ENCODE measurements around the gene PNCK.
A peak's percentile ranks its signal among the peaks of the same experiment; 100 is the strongest.
"Not testable (repeated sequence)": the region's sequence is repeated elsewhere in the genome, so short reads cannot be mapped to it uniquely, and the experiment has no call there.

PNCK gene

GRCh38 chrX:153691032-153691827, 17.6 kb upstream of the PNCK start:
- H3K27ac ChIP-seq (ENCODE audit: low read depth, low read length, severe bottlenecking); H3K9me3 ChIP-seq (ENCODE audit: control insufficient read depth, low read length); H3K36me3 ChIP-seq (ENCODE audit: control insufficient read depth, insufficient read depth, low read length); H3K4me1 ChIP-seq (ENCODE audit: control insufficient read depth, insufficient read depth, low read length, poor library complexity, severe bottlenecking); H3K4me3 ChIP-seq (ENCODE audit: extremely low read depth, insufficient read depth, low read length, poor library complexity, severe bottlenecking): not testable (repeated sequence)
- 86 to 97% methylated on average over 1 to 7 of the region's 21 CpGs for WGBS, 2 experiments (ENCODE audit: insufficient coverage in 2 of 2)

GRCh38 chrX:153690466-153690865, 16.9 kb upstream of the PNCK start:
- 93 to 97% methylated on average over 3 of the region's 14 CpGs for WGBS, 2 experiments (ENCODE audit: insufficient coverage in 2 of 2)
- Histone ChIP-seq H3K9me3 (ENCODE audit: control insufficient read depth, low read length) (no peaks in the 10 kb centered on the region), H3K27ac (ENCODE audit: low read depth, low read length, severe bottlenecking) (no peak overlapping the region), H3K36me3 (ENCODE audit: control insufficient read depth, insufficient read depth, low read length) (no peaks in the 10 kb centered on the region), H3K4me3 (ENCODE audit: extremely low read depth, insufficient read depth, low read length, poor library complexity, severe bottlenecking) (no peak overlapping the region), H3K4me1 (ENCODE audit: control insufficient read depth, insufficient read depth, low read length, poor library complexity, severe bottlenecking) (peaks cover 7% of the 10 kb centered on the region)

- no peak overlapping the region for H3K27ac ChIP-seq (ENCODE audit: low read depth, low read length, severe bottlenecking)
- H3K9me3 ChIP-seq (ENCODE audit: control insufficient read depth, low read length), result no peaks in the 10 kb centered on the region
- H3K4me3 ChIP-seq (ENCODE audit: extremely low read depth, insufficient read depth, low read length, poor library complexity, severe bottlenecking), result peak overlapping the region; percentile 8
- peaks cover 11% of the 10 kb centered on the region for H3K4me1 ChIP-seq (ENCODE audit: control insufficient read depth, insufficient read depth, low read length, poor library complexity, severe bottlenecking)
- H3K36me3 ChIP-seq (ENCODE audit: control insufficient read depth, insufficient read depth, low read length), result no peaks in the 10 kb centered on the region
- 92 to 100% methylated on average over 4 to 5 of the region's 19 CpGs for WGBS, 2 experiments (ENCODE audit: insufficient coverage in 2 of 2)
Measured at GRCh38 chrX:153689654-153690465, 16.2 kb upstream of the PNCK start.

- Histone ChIP-seq H3K4me1 (ENCODE audit: control insufficient read depth, insufficient read depth, low read length, poor library complexity, severe bottlenecking) (peaks cover 13% of the 10 kb centered on the region), H3K27ac (ENCODE audit: low read depth, low read length, severe bottlenecking) (no peak overlapping the region), H3K36me3 (ENCODE audit: control insufficient read depth, insufficient read depth, low read length) (no peaks in the 10 kb centered on the region), H3K4me3 (ENCODE audit: extremely low read depth, insufficient read depth, low read length, poor library complexity, severe bottlenecking) (peak overlapping the region; percentile 31), H3K9me3 (ENCODE audit: control insufficient read depth, low read length) (no peaks in the 10 kb centered on the region)
- WGBS, 2 experiments (ENCODE audit: insufficient coverage in 2 of 2), result 3 to 6% methylated on average over 6 to 11 of the region's 53 CpGs
Measured at GRCh38 chrX:153688911-153689590, 15.4 kb upstream of the PNCK start.

- H3K36me3 ChIP-seq (ENCODE audit: control insufficient read depth, insufficient read depth, low read length), result no peaks in the 10 kb centered on the region
- H3K27ac ChIP-seq (ENCODE audit: low read depth, low read length, severe bottlenecking), result no peak overlapping the region
- H3K4me3 ChIP-seq (ENCODE audit: extremely low read depth, insufficient read depth, low read length, poor library complexity, severe bottlenecking), result peak overlapping the region; percentile 31
- no peaks in the 10 kb centered on the region for H3K9me3 ChIP-seq (ENCODE audit: control insufficient read depth, low read length)
- 0% methylated on average over 1 to 11 of the region's 57 CpGs for WGBS, 2 experiments (ENCODE audit: insufficient coverage in 2 of 2)
- peaks cover 13% of the 10 kb centered on the region for H3K4me1 ChIP-seq (ENCODE audit: control insufficient read depth, insufficient read depth, low read length, poor library complexity, severe bottlenecking)
Measured at GRCh38 chrX:153688506-153688905, 14.9 kb upstream of the PNCK start.

- Histone ChIP-seq H3K4me1 (ENCODE audit: control insufficient read depth, insufficient read depth, low read length, poor library complexity, severe bottlenecking) (peaks cover 13% of the 10 kb centered on the region), H3K9me3 (ENCODE audit: control insufficient read depth, low read length) (no peaks in the 10 kb centered on the region), H3K4me3 (ENCODE audit: extremely low read depth, insufficient read depth, low read length, poor library complexity, severe bottlenecking) (no peak overlapping the region), H3K36me3 (ENCODE audit: control insufficient read depth, insufficient read depth, low read length) (no peaks in the 10 kb centered on the region), H3K27ac (ENCODE audit: low read depth, low read length, severe bottlenecking) (no peak overlapping the region)
- WGBS, 2 experiments (ENCODE audit: insufficient coverage in 2 of 2), result 0% methylated on average over 3 to 9 of the region's 69 CpGs
Measured at GRCh38 chrX:153688071-153688470, 14.5 kb upstream of the PNCK start.

- Histone ChIP-seq H3K4me1 (ENCODE audit: control insufficient read depth, insufficient read depth, low read length, poor library complexity, severe bottlenecking) (peaks cover 13% of the 10 kb centered on the region), H3K4me3 (ENCODE audit: extremely low read depth, insufficient read depth, low read length, poor library complexity, severe bottlenecking) (peak within 1 kb of the TSS; percentile 31), H3K9me3 (ENCODE audit: control insufficient read depth, low read length) (no peaks in the 10 kb centered on the region), H3K27ac (ENCODE audit: low read depth, low read length, severe bottlenecking) (peak within 1 kb of the TSS; percentile 57), H3K36me3 (ENCODE audit: control insufficient read depth, insufficient read depth, low read length) (no peaks in the 10 kb centered on the region)
- 2 to 10% methylated on average over 2 to 10 of the region's 66 CpGs for WGBS, 2 experiments (ENCODE audit: insufficient coverage in 2 of 2)
Measured at GRCh38 chrX:153687121-153688039, 13.8 kb upstream of the PNCK start, which contains the start of gene SLC6A8. Gene SLC6A8 (plus strand): TSS chrX:153687926. CDS start chrX:153688575, 649 bp downstream.

- H3K4me3 ChIP-seq (ENCODE audit: extremely low read depth, insufficient read depth, low read length, poor library complexity, severe bottlenecking), result no peak overlapping the region
- no peaks in the 10 kb centered on the region for H3K9me3 ChIP-seq (ENCODE audit: control insufficient read depth, low read length)
- peak overlapping the region; percentile 36 for H3K27ac ChIP-seq (ENCODE audit: low read depth, low read length, severe bottlenecking)
- no peaks in the 10 kb centered on the region for H3K36me3 ChIP-seq (ENCODE audit: control insufficient read depth, insufficient read depth, low read length)
- WGBS, 2 experiments (ENCODE audit: insufficient coverage in 2 of 2), result 21% methylated on average over 3 of the region's 9 CpGs; no CpG with 5 or more reads in 1 of the 2 experiments
- peaks cover 13% of the 10 kb centered on the region for H3K4me1 ChIP-seq (ENCODE audit: control insufficient read depth, insufficient read depth, low read length, poor library complexity, severe bottlenecking)
Measured at GRCh38 chrX:153686711-153687110, 13.1 kb upstream of the PNCK start.

GRCh38 chrX:153685751-153686696, 12.4 kb upstream of the PNCK start:
- H3K4me1 ChIP-seq (ENCODE audit: control insufficient read depth, insufficient read depth, low read length, poor library complexity, severe bottlenecking), result peaks cover 13% of the 10 kb centered on the region

More at GRCh38 chrX:153685751-153686696, 12.4 kb upstream of the PNCK start:
- H3K9me3 ChIP-seq (ENCODE audit: control insufficient read depth, low read length), result no peaks in the 10 kb centered on the region
- no peaks in the 10 kb centered on the region for H3K36me3 ChIP-seq (ENCODE audit: control insufficient read depth, insufficient read depth, low read length)
- H3K27ac ChIP-seq (ENCODE audit: low read depth, low read length, severe bottlenecking), result peak overlapping the region; percentile 73
- H3K4me3 ChIP-seq (ENCODE audit: extremely low read depth, insufficient read depth, low read length, poor library complexity, severe bottlenecking), result no peak overlapping the region
- WGBS, 2 experiments (ENCODE audit: insufficient coverage in 2 of 2), result 50 to 54% methylated on average over 16 of the region's 24 CpGs
